GM19238 (cell line): Measurements from ENCODE around the gene ABHD17C.

Experiments
- DNase-seq: peaks from one replicate; pipeline ENCODE4 v3.0.0; 2011; ENCODE audit warnings: low spot score; ENCODE audit not compliant: insufficient read length

The ABHD17C gene

GRCh38 chr15:80730387-80730786, 35.3 kb downstream of the ABHD17C start:
- no peak for DNase-seq

GRCh38 chr15:80730926-80731325, 35.8 kb downstream of the ABHD17C start:
- no peak for DNase-seq

- no peak for DNase-seq
Observed at GRCh38 chr15:80732167-80732566, 37.1 kb downstream of the ABHD17C start.

- DNase-seq: no peak
Observed at GRCh38 chr15:80732818-80733217, 37.7 kb downstream of the ABHD17C start.

GRCh38 chr15:80733460-80733859, 38.4 kb downstream of the ABHD17C start:
- DNase-seq: no peak

- DNase-seq: no peak
Observed at GRCh38 chr15:80735344-80735743, 40.2 kb downstream of the ABHD17C start.

GRCh38 chr15:80736560-80736959, 41.5 kb downstream of the ABHD17C start:
- no peak for DNase-seq

GRCh38 chr15:80739919-80740318, 44.8 kb downstream of the ABHD17C start:
- DNase-seq: no peak

- DNase-seq: no peak
Observed at GRCh38 chr15:80742081-80742480, 47.0 kb downstream of the ABHD17C start.

- DNase-seq: no peak
Observed at GRCh38 chr15:80743189-80743833, 48.2 kb downstream of the ABHD17C start.

- no peak for DNase-seq
Observed at GRCh38 chr15:80744415-80744814, 49.3 kb downstream of the ABHD17C start.

GRCh38 chr15:80744826-80745225, 49.7 kb downstream of the ABHD17C start:
- DNase-seq: no peak

GRCh38 chr15:80745888-80746287, 50.8 kb downstream of the ABHD17C start:
- no peak for DNase-seq

GRCh38 chr15:80747317-80748053, 52.4 kb downstream of the ABHD17C start:
- DNase-seq: no peak

GRCh38 chr15:80749589-80749988, 54.5 kb downstream of the ABHD17C start:
- DNase-seq: no peak

- no peak for DNase-seq
Observed at GRCh38 chr15:80750575-80750974, 55.5 kb downstream of the ABHD17C start.

GRCh38 chr15:80752204-80752603, 57.1 kb downstream of the ABHD17C start:
- no peak for DNase-seq

- DNase-seq: no peak
Observed at GRCh38 chr15:80753161-80753560, 58.1 kb downstream of the ABHD17C start.

- no peak for DNase-seq
Observed at GRCh38 chr15:80754014-80754413, 58.9 kb downstream of the ABHD17C start.

GRCh38 chr15:80755885-80756284, 60.8 kb downstream of the ABHD17C start:
- no peak for DNase-seq

GRCh38 chr15:80758130-80758745, 63.1 kb downstream of the ABHD17C start:
- no peak for DNase-seq

GRCh38 chr15:80760960-80761359, 65.8 kb downstream of the ABHD17C start:
- DNase-seq: no peak

- DNase-seq: no peak
Observed at GRCh38 chr15:80761754-80762153, 66.6 kb downstream of the ABHD17C start.
